Spleen (tissue), 7 donors: ENCODE results near the gene CERT1.

Experiments used
- POLR2A ChIP-seq, 3 donors: fragments of 450-650 bp; IDR thresholded peaks; one replicate each; pipeline ENCODE4 v1.5.1; 2017; ENCODE audit warnings: antibody characterized with exemption in 3 of 3, mild to moderate bottlenecking in 1 of 3
- POLR2AphosphoS5 ChIP-seq, 3 donors: sonication (generic); formaldehyde crosslinking; IDR thresholded peaks; one replicate each; pipeline ENCODE4 v1.5.1; 2017; ENCODE audit warnings: antibody characterized with exemption in 3 of 3
- TF ChIP-seq, protein P1 (sequence below), 11 experiments: fragments of 200-600 bp in 7 of 11; fragments of 450-650 bp in 4 of 11; sonication (generic) in 4 of 11; IDR thresholded peaks in 8 of 11; conservative IDR thresholded peaks in 3 of 11; 1 replicate in 7 of 11; 2 replicates in 4 of 11; pipeline versions ENCODE4 v1.4.0 to v1.8.0; 2016 to 2021; ENCODE audit warnings: antibody characterized with exemption in 11 of 11, inconsistent platforms in 4 of 11, mild to moderate bottlenecking in 1 of 11
- donor health status: DM: no; HTN: no; CAD: no; lungs with moderate emphysema.
- donor health status: DM: no; HTN: no; CAD: no.
- donor health status: DM: no; HTN: no; CAD: no.

DNA sequence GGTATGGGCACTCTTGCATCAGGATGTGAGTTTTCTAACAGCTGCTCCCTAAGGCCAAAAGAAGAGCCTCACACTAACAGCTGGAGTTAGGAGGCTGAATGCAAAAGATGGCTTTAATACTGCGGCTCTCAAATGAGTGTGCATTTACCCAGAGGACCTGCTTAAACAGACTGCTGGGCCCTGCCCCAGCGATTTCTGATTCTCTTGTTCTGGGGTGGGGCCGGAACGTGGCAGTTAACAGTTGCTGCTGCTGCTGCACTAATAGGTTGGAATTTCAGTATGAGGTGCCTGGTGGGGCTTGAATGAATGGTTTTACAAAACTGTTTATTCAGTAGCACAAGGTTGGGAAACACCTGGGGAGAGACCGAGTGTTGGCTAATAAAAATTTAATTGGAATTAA lies 148.3 kb downstream of the CERT1 start:
- TF ChIP-seq, protein P1, sequence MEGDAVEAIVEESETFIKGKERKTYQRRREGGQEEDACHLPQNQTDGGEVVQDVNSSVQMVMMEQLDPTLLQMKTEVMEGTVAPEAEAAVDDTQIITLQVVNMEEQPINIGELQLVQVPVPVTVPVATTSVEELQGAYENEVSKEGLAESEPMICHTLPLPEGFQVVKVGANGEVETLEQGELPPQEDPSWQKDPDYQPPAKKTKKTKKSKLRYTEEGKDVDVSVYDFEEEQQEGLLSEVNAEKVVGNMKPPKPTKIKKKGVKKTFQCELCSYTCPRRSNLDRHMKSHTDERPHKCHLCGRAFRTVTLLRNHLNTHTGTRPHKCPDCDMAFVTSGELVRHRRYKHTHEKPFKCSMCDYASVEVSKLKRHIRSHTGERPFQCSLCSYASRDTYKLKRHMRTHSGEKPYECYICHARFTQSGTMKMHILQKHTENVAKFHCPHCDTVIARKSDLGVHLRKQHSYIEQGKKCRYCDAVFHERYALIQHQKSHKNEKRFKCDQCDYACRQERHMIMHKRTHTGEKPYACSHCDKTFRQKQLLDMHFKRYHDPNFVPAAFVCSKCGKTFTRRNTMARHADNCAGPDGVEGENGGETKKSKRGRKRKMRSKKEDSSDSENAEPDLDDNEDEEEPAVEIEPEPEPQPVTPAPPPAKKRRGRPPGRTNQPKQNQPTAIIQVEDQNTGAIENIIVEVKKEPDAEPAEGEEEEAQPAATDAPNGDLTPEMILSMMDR (IDR thresholded peaks at IDR 0.05 in 8 of 11, conservative IDR thresholded peaks at IDR 0.05 in 3 of 11): no peak
- TF ChIP-seq POLR2AphosphoS5 (IDR thresholded peaks at IDR 0.05): no peak
- no peak for TF ChIP-seq POLR2A (IDR thresholded peaks at IDR 0.05)
